Ascending aorta (tissue), 2 donors: ENCODE data around the gene CAND2. TPM values are rescaled to one million over a fixed set of nuclear protein-coding genes. Genes with fewer than 3 reads are reported as not detected.

ENCODE experiments used
- DNase-seq, 2 donors: peaks; one replicate each; pipeline ENCODE4 v3.0.0-alpha.2; 2019; ENCODE audit warnings: low spot score in 2 of 2
- H3K27ac ChIP-seq, 2 donors: fragments of 200-600 bp; sonication (generic); one replicate each; pipeline ENCODE4 v1.5.1; 2016 to 2017; ENCODE audit warnings: mild to moderate bottlenecking in 1 of 2
- H3K27me3 ChIP-seq: fragments of 200-600 bp; sonication (generic); one replicate; pipeline ENCODE4 v1.5.1; 2017
- H3K36me3 ChIP-seq, 2 donors: fragments of 200-600 bp; sonication (generic); one replicate each; pipeline ENCODE4 v1.5.1; 2016
- H3K4me1 ChIP-seq, 2 donors: fragments of 200-600 bp; sonication (generic); one replicate each; pipeline ENCODE4 v1.5.1; 2016 to 2017; ENCODE audit warnings: mild to moderate bottlenecking in 1 of 2
- H3K4me3 ChIP-seq, 2 donors: fragments of 200-600 bp; sonication (generic); one replicate each; pipeline ENCODE4 v1.5.1; 2016 to 2017; ENCODE audit warnings: mild to moderate bottlenecking in 1 of 2
- H3K9me3 ChIP-seq, 2 donors: fragments of 200-600 bp; sonication (generic); one replicate each; pipeline ENCODE4 v1.5.1; 2016
- intact Hi-C: fragments of 100-400 bp; cut with DNase I; formaldehyde crosslinking; loops from one replicate; pipeline ENCODE4 v1.15.1; 2023
- total RNA-seq: library from RNA; depleted of rRNA; stranded (reverse); fragments of >200 nt; gene quantifications from one replicate; pipeline ENCODE4 v1.1.0, GENCODE V29; 2016
- TF ChIP-seq, protein P1 (sequence below), 3 experiments: fragments of 200-600 bp in 2 of 3; fragments of 450-650 bp in 1 of 3; sonication (generic) in 2 of 3; IDR thresholded peaks; one replicate each; pipeline ENCODE4 v1.5.1; 2016 to 2019; ENCODE audit warnings: antibody characterized with exemption in 3 of 3, mild to moderate bottlenecking in 1 of 3, moderate library complexity in 1 of 3

Gene CAND2
- total RNA-seq, 1 donor from 2014 or later, result 14.4 TPM

DNA sequence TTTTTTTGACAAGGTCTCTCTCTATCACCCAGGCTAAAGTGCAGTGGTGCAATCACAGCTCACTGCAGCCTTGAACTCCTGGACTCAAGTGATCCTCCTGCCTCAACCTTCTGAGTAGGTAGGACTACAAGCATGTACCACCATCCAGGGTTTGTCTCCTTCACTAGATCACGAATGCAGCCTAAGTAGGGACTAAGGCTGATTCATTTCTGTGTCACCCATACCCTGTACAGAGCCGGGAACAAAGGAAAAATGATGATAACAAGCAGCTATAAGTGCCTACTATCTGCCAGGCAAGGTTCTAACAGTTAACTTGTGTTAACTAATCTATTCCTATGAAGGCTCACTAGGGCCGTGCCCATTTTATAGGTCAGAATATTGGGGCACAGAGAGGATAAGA lies 44.4 kb upstream of the CAND2 start:
- DNase-seq, result no peak
- intact Hi-C loops, result no loop called here

DNA sequence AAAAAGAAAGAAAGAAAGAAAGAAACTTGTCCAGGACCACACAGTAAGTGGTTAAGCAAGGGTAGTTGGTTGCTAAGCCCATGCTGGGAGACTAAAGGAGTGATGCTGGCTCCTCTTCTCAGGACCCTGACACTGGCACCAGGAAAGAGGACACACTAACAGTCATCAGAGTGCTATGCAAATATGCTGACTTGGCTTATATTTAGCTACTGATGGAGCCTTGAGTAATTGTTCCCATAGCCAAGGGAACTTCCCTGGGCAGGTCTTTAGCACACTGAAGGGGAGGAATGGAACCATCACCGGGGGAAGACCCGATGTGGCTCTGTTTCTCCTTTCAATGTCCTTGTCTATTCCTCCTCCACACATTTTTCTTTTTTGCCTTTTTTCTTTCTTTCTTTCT lies 43.7 kb upstream of the CAND2 start:
- H3K27ac ChIP-seq, result no peak overlapping the region

More for the DNA sequence above, 44.4 kb upstream of the CAND2 start:
- Histone ChIP-seq H3K9me3 (no peaks in the 10 kb centered on the region), H3K4me3 (no peak overlapping the region), H3K36me3 (no peaks in the 10 kb centered on the region), H3K27me3 (no peaks in the 10 kb centered on the region), H3K27ac (no peak overlapping the region), H3K4me1 (peaks cover 0 to 5% of the 10 kb centered on the region in 2 donors)
- TF ChIP-seq, protein P1, sequence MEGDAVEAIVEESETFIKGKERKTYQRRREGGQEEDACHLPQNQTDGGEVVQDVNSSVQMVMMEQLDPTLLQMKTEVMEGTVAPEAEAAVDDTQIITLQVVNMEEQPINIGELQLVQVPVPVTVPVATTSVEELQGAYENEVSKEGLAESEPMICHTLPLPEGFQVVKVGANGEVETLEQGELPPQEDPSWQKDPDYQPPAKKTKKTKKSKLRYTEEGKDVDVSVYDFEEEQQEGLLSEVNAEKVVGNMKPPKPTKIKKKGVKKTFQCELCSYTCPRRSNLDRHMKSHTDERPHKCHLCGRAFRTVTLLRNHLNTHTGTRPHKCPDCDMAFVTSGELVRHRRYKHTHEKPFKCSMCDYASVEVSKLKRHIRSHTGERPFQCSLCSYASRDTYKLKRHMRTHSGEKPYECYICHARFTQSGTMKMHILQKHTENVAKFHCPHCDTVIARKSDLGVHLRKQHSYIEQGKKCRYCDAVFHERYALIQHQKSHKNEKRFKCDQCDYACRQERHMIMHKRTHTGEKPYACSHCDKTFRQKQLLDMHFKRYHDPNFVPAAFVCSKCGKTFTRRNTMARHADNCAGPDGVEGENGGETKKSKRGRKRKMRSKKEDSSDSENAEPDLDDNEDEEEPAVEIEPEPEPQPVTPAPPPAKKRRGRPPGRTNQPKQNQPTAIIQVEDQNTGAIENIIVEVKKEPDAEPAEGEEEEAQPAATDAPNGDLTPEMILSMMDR (IDR thresholded peaks at IDR 0.05), result no peak

DNA sequence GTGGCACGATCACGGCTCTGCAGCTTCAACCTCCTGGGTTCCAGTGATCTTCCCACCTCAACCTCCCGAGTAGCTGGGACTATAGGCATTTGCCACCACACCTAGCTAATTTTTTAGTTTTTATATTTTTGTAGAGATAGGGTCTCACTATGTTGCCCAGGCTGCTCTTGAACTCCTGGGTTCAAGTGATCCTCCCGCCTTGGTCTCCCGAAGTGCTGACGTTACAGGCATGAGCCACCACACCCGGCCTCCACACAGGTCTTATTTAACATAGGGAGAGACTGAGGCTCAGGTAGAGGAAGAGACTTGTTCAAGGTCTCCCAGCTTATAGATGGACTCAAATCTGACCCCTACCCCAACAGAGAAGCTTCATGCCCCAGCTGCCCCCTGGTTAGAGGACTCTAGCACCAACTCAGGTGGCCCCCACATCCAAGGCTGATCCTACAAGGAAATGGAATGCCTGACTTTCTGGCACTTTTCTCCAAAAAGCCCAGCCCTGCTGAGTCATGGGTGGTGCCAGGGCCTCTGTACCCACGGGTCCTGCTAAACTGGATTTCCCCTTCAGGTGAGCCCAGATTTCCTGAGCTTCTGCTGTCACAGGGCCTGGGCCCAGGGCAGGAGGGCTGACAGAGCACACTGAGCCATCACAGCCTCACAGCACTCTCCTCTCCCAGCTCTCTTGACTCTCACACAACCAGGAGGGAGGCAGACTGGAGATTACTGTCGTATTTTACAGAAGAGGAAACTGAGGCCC lies 43.0 kb upstream of the CAND2 start:
- TF ChIP-seq, protein P1 (IDR thresholded peaks at IDR 0.05), result no peak

More for the DNA sequence above, 43.7 kb upstream of the CAND2 start:
- TF ChIP-seq, protein P1 (IDR thresholded peaks at IDR 0.05), result no peak
- no peak overlapping the region for H3K4me3 ChIP-seq
- no peaks in the 10 kb centered on the region for H3K9me3 ChIP-seq
- H3K4me1 ChIP-seq, result peaks cover 0 to 5% of the 10 kb centered on the region in 2 donors
- no peaks in the 10 kb centered on the region for H3K36me3 ChIP-seq
- intact Hi-C loops, result no loop called here
- no peaks in the 10 kb centered on the region for H3K27me3 ChIP-seq
- DNase-seq, result no peak

DNA sequence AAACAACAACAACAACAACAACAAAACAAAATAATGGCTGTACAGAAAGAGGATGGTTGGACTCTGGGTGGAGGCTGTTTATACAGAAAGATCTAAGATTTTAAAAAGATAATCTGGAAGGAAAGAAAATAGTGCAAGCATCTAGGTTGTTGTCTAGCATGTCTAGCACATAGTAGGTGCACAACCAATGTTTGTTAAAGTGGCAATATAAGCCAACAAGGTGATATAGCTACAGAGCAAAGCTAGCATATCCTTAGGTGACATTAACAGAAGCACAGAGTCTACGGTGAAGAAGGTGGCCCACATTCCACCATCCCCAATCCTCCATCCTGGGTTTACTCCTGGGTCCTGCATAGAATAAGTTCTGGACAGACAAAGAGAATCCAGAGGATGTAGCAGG lies 42.2 kb upstream of the CAND2 start:
- Histone ChIP-seq H3K36me3 (no peaks in the 10 kb centered on the region), H3K4me3 (no peak overlapping the region), H3K4me1 (peaks cover 3 to 10% of the 10 kb centered on the region in 2 donors), H3K27ac (no peak overlapping the region), H3K27me3 (no peaks in the 10 kb centered on the region), H3K9me3 (no peaks in the 10 kb centered on the region)
- intact Hi-C loops, result no loop called here
- TF ChIP-seq, protein P1 (IDR thresholded peaks at IDR 0.05), result no peak
- DNase-seq, result no peak

More for the DNA sequence above, 43.0 kb upstream of the CAND2 start:
- intact Hi-C loops, result no loop called here
- H3K36me3 ChIP-seq, result no peaks in the 10 kb centered on the region
- H3K4me1 ChIP-seq, result peaks cover 2 to 8% of the 10 kb centered on the region in 2 donors
- no peaks in the 10 kb centered on the region for H3K27me3 ChIP-seq
- H3K4me3 ChIP-seq, result no peak overlapping the region
- no peaks in the 10 kb centered on the region for H3K9me3 ChIP-seq
- DNase-seq, result no peak
- H3K27ac ChIP-seq, result no peak overlapping the region

DNA sequence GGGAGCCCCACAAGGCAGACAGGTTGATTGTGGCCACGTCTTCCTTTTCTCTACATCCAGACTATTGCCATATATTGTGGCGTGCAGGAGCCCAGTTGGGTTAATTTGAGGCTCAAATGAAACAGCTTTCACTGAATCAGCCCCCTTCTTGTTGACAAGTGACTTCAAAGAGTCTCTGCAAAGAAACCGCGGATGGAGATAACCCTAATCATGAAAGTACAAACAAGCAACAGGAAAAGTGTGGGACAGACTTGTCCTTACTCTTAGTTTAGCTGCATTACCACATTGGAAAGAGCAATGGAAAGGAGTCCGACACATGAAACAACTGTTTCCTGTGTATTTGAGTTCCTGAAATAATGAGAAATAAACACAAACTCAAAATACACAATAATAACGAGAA lies 40.7 kb upstream of the CAND2 start:
- no peaks in the 10 kb centered on the region for H3K36me3 ChIP-seq
- TF ChIP-seq, protein P1 (IDR thresholded peaks at IDR 0.05), result no peak
- no peaks in the 10 kb centered on the region for H3K27me3 ChIP-seq
- intact Hi-C loops, result no loop called here
- peaks cover 3 to 6% of the 10 kb centered on the region in 2 donors for H3K4me1 ChIP-seq
- no peaks in the 10 kb centered on the region for H3K9me3 ChIP-seq
- H3K4me3 ChIP-seq, result no peak overlapping the region
- DNase-seq, result no peak
- H3K27ac ChIP-seq, result no peak overlapping the region
